ENCODE results near the gene VAPB.

DNA sequence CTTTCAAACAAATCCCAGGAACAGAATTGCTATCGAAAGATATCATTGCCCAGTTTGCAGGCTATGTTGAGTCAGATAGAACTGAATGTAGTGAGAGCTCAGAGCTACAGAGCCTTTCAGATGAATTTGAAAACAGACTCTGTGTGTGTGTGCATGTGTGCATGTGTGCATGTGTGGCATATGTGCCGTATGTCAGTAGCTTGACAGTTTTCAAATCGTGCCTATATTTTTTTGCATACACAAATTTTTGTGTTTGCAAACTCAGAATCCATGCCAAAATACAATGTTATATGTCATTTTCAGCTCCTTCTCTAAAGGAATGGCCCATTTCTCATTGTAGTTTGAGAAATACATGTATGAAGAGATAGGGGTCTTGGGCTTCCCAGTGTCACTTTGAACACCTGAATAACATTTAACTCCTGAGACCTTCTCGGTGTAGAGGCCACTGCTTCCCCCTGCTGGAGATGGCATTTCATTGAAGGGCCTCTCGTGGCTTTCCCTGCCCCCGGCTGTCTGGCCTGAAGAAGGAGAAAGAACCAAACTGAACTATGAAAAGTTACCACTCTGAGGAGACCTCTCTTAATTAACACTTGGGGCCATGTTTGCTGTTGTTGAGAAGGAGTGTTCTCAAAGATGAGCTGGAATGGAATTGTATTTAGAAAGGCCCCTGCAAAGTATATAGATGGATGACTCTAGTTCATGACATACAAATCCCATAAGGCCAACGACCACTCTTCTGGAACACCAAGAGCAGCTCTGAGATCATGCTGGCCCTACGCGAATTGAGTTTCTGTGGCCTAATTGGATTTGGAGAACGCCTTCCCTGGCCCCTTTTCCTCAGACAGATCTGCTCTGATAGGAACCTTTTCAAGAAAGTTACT, 58.7 kb downstream of the VAPB start:
- TF ChIP-seq CTCF (IDR thresholded peaks at IDR 0.05) (peak in 1 of 2 donors; percentile 27), EP300 (IDR thresholded peaks at IDR 0.05) (no peak)
